Measurements from ENCODE around the gene CLEC11A. TPM values are rescaled to one million over a fixed set of nuclear protein-coding genes. Genes with fewer than 3 reads are reported as not detected.
A peak's percentile ranks its signal among the peaks of the same experiment; 100 is the strongest.

The CLEC11A gene
- total RNA-seq, 1 experiment from 2014 or later, result 59.1 TPM

DNA sequence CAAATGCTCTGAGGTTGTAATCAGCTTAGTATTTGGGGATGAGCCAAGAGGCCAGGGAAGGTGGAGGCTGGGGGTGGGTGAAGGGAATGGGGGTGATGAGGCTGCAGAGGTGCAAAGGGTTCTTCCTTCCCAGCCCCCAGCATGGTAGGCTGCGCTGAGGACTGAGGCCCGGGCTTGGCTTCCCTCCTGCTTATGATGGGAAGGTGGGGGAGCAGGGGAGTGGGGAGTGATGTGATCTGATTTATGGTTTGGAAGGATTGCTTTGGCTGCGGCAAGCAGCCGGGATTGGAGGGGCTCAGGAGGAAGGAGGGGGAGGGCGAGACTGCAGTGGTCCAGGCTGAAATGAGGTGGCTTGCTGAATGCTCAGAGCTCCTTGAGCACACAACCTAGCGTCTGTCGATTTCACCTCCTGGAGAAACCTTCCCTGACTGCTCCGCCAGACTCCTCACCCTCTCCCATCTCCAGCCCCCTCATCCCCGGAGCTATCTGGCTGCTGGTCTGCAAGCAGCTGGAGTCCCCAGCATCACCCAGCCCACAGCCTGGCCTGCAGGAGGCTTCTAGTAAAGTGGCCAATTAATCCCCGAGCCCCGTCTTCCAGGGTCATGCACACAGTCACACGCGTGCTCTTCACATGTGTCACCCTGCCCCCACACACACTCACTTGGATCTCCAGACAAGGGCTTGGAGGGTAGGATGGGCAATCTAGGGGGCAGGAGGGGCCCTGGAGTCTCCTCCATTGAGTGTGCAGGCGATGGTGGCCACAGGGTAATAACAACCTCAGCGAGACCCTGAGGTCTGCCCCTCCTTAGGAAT, 757 bp upstream of the CLEC11A start:
- ChIA-PET CTCF (interaction anchor here (1.3 to 1.5 kb wide), 2 partner anchors 17 to 61 kb away, joined by 3 to 6 read pairs; no protein-coding TSS in a partner anchor), POLR2A (ENCODE audit: low non-redundant PET) (interaction anchor here (0.6 kb wide), 2 partner anchors 19 to 1093 kb away, joined by 7 to 10 read pairs; no protein-coding TSS in a partner anchor)
- Histone ChIP-seq H3K9me3 (ENCODE audit: low read depth, low read length, poor library complexity, severe bottlenecking) (no peaks in the 10 kb centered on the region), H3K4me3 (ENCODE audit: low read depth, low read length, poor library complexity, severe bottlenecking) (peak overlapping the region; percentile 61), H3K27ac (ENCODE audit: low read depth, low read length, poor library complexity, severe bottlenecking) (peak overlapping the region; percentile 75), H3K4me1 (ENCODE audit: insufficient read depth, low read length, poor library complexity, severe bottlenecking) (peaks cover 69% of the 10 kb centered on the region), H3K27me3 (replicated peaks; ENCODE audit: insufficient read depth, low read depth, low read length, poor library complexity) (no peaks in the 10 kb centered on the region), H3K36me3 (ENCODE audit: insufficient read depth, low read length, poor library complexity, severe bottlenecking) (peaks cover 10% of the 10 kb centered on the region)
- no peak for DNase-seq (ENCODE audit: low spot score)
- intact Hi-C loops (cut with micrococcal nuclease; ENCODE audit: unreplicated experiment), result loop anchor here (5.0 kb wide), 1 partner anchor 55 kb away; no protein-coding TSS in a partner anchor
- no peak for TF ChIP-seq EZH2 (IDR thresholded peaks at IDR 0.05; ENCODE audit: borderline replicate concordance, low read depth, low read length, poor library complexity, severe bottlenecking)
- TF ChIP-seq, protein P1, sequence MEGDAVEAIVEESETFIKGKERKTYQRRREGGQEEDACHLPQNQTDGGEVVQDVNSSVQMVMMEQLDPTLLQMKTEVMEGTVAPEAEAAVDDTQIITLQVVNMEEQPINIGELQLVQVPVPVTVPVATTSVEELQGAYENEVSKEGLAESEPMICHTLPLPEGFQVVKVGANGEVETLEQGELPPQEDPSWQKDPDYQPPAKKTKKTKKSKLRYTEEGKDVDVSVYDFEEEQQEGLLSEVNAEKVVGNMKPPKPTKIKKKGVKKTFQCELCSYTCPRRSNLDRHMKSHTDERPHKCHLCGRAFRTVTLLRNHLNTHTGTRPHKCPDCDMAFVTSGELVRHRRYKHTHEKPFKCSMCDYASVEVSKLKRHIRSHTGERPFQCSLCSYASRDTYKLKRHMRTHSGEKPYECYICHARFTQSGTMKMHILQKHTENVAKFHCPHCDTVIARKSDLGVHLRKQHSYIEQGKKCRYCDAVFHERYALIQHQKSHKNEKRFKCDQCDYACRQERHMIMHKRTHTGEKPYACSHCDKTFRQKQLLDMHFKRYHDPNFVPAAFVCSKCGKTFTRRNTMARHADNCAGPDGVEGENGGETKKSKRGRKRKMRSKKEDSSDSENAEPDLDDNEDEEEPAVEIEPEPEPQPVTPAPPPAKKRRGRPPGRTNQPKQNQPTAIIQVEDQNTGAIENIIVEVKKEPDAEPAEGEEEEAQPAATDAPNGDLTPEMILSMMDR (conservative IDR thresholded peaks at IDR 0.05; ENCODE audit: low read depth, low read length), result no peak
- BruUV-seq (replicated peaks), result no TSS peak

DNA sequence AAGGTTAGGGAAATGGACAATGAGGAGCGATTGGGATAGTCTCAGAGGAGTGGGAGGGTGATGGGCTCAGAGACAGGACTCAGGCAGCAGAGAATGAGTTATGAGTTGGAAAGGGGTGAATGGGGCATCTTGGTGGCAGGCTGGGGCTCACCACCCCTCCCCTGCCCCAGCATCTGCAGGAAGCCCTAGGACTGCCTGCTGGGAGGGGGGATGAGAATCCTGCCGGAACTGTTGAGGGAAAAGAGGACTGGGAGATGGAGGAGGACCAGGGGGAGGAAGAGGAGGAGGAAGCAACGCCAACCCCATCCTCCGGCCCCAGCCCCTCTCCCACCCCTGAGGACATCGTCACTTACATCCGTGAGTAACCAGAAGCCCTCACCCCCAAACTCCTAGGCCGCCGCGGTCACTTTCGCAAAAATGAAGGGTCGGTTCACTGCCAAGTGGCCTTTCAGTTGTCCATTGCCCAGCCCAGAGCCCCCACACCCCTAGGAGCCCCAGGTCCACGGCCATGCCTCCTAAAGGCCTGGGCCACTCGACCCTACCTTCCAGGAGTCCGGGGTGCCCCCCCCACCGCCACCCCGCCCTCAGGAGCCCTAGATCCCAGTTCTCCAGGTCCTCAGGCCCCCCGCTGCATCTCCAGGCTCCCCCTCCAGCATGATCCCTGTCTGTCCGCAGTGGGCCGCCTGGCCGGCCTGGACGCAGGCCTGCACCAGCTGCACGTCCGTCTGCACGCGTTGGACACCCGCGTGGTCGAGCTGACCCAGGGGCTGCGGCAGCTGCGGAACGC, 764 bp downstream of the CLEC11A start:
- BruUV-seq (replicated peaks), result no TSS peak
- CTCF ChIA-PET, result interaction anchor here (0.5 to 1.6 kb wide), 12 partner anchors 9 to 836 kb away, joined by 4 to 15 read pairs (median 6); partner anchors contain the start of gene ACP4
- POLR2A ChIA-PET (ENCODE audit: low non-redundant PET), result no interaction called here
- peak overlapping the region; percentile 75 for H3K27ac ChIP-seq (ENCODE audit: low read depth, low read length, poor library complexity, severe bottlenecking)
- no peaks in the 10 kb centered on the region for H3K9me3 ChIP-seq (ENCODE audit: low read depth, low read length, poor library complexity, severe bottlenecking)
- peak overlapping the region; percentile 61 for H3K4me3 ChIP-seq (ENCODE audit: low read depth, low read length, poor library complexity, severe bottlenecking)
- intact Hi-C loops (cut with micrococcal nuclease; ENCODE audit: unreplicated experiment), result loop anchor here (5.0 kb wide), 1 partner anchor 53 kb away; no protein-coding TSS in a partner anchor
- TF ChIP-seq EZH2 (IDR thresholded peaks at IDR 0.05; ENCODE audit: borderline replicate concordance, low read depth, low read length, poor library complexity, severe bottlenecking), result no peak
- TF ChIP-seq, protein P1 (conservative IDR thresholded peaks at IDR 0.05; ENCODE audit: low read depth, low read length), result no peak
- peaks cover 71% of the 10 kb centered on the region for H3K4me1 ChIP-seq (ENCODE audit: insufficient read depth, low read length, poor library complexity, severe bottlenecking)
- peaks cover 10% of the 10 kb centered on the region for H3K36me3 ChIP-seq (ENCODE audit: insufficient read depth, low read length, poor library complexity, severe bottlenecking)
- no peaks in the 10 kb centered on the region for H3K27me3 ChIP-seq (replicated peaks; ENCODE audit: insufficient read depth, low read depth, low read length, poor library complexity)
- DNase-seq (ENCODE audit: low spot score), result no peak

DNA sequence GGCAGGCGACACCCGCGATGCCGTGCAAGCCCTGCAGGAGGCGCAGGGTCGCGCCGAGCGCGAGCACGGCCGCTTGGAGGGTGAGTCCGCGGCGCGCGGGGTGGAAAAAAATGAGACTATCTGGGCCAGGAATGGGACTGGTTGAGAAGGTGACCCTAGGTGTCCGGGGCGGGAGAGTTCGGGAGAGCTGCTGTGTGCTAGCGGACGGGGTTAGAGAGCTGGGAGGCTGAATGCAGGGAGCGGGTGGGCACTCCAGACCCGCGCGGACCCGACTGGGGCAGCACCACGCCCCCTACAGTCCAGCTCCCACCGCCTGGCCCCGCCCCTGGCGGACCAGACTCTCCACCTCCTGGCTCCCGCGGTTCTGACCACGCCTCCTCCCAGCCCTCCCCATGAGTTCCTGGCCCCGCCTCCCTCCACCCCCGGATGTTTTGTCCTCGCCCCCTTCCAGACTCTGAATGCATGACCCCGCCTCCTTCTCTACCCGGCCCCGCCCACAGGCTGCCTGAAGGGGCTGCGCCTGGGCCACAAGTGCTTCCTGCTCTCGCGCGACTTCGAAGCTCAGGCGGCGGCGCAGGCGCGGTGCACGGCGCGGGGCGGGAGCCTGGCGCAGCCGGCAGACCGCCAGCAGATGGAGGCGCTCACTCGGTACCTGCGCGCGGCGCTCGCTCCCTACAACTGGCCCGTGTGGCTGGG, 1.5 kb downstream of the CLEC11A start:
- Histone ChIP-seq H3K36me3 (ENCODE audit: insufficient read depth, low read length, poor library complexity, severe bottlenecking) (peaks cover 10% of the 10 kb centered on the region), H3K9me3 (ENCODE audit: low read depth, low read length, poor library complexity, severe bottlenecking) (no peaks in the 10 kb centered on the region), H3K27me3 (replicated peaks; ENCODE audit: insufficient read depth, low read depth, low read length, poor library complexity) (no peaks in the 10 kb centered on the region), H3K4me1 (ENCODE audit: insufficient read depth, low read length, poor library complexity, severe bottlenecking) (peaks cover 71% of the 10 kb centered on the region), H3K27ac (ENCODE audit: low read depth, low read length, poor library complexity, severe bottlenecking) (peak overlapping the region; percentile 85), H3K4me3 (ENCODE audit: low read depth, low read length, poor library complexity, severe bottlenecking) (peak overlapping the region; percentile 61)
- BruUV-seq (replicated peaks), result no TSS peak
- ChIA-PET POLR2A (ENCODE audit: low non-redundant PET) (interaction anchor here (0.8 kb wide), 1 partner anchor 197 kb away, joined by 26 read pairs; no protein-coding TSS in a partner anchor), CTCF (interaction anchor here (0.5 to 1.6 kb wide), 15 partner anchors 10 to 836 kb away, joined by 3 to 15 read pairs (median 5); partner anchors contain the start of gene ACP4)
- no peak for TF ChIP-seq EZH2 (IDR thresholded peaks at IDR 0.05; ENCODE audit: borderline replicate concordance, low read depth, low read length, poor library complexity, severe bottlenecking)
- TF ChIP-seq, protein P1 (conservative IDR thresholded peaks at IDR 0.05; ENCODE audit: low read depth, low read length), result peak; percentile 93
- intact Hi-C loops (cut with micrococcal nuclease; ENCODE audit: unreplicated experiment), result loop anchor here (5.0 kb wide), 1 partner anchor 53 kb away; no protein-coding TSS in a partner anchor
- DNase-seq (ENCODE audit: low spot score), result peak; percentile 100
